CD4-positive, alpha-beta T cell (primary cell): ENCODE measurements around the gene EPM2AIP1. TPM values are rescaled to one million over a fixed set of nuclear protein-coding genes. Genes with fewer than 3 reads are reported as not detected.

Source experiments
- ATAC-seq: fragments of 200-7000 bp; cut with Tn5 transposase; one replicate; pipeline ENCODE4 v1.10.0; 2022; ENCODE audit warnings: mild to moderate bottlenecking; ENCODE audit not compliant: poor library complexity
- CTCF ChIA-PET: fragments of 350-600 bp; sonication (Branson Sonifier 250); formaldehyde crosslinking; loops from one replicate; lab custom pipeline; 2021; ENCODE audit warnings: antibody characterized with exemption, inconsistent platforms; lab: Charles Lee
- POLR2A ChIA-PET: fragments of 350-600 bp; sonication (Branson Sonifier 250); formaldehyde crosslinking; loops from one replicate; lab custom pipeline; 2021; ENCODE audit warnings: antibody characterized with exemption, inconsistent platforms; lab: Charles Lee
- DNase-seq, 14 experiments: peaks; one replicate each; pipeline ENCODE4 v3.0.0-alpha.2; 2013 to 2020; ENCODE audit warnings: mixed read lengths in 2 of 14
- H3K27ac ChIP-seq, 2 donors: one replicate each; pipeline versions ENCODE4 v1.5.1 to v1.7.0; 2013; ENCODE audit warnings: low read length in 2 of 2, low read depth in 1 of 2, mild to moderate bottlenecking in 1 of 2
- H3K27me3 ChIP-seq, 2 experiments: 1 replicate in 1 of 2; 2 replicates in 1 of 2; pipeline versions ENCODE4 v1.6.1 to v1.7.0; 2013; ENCODE audit warnings: low read length in 2 of 2, control low read depth in 1 of 2, mild to moderate bottlenecking in 1 of 2, moderate library complexity in 1 of 2; ENCODE audit not compliant: insufficient read depth in 2 of 2, control insufficient read depth in 1 of 2
- H3K36me3 ChIP-seq: one replicate; pipeline ENCODE4 v1.6.1; 2013; ENCODE audit warnings: low read length, control low read depth; ENCODE audit not compliant: insufficient read depth
- H3K4me1 ChIP-seq: one replicate; pipeline ENCODE4 v1.6.1; 2013; ENCODE audit warnings: low read length, control low read depth; ENCODE audit not compliant: insufficient read depth
- H3K4me3 ChIP-seq: one replicate; pipeline ENCODE4 v1.5.1; 2013; ENCODE audit warnings: mild to moderate bottlenecking, low read length, moderate library complexity
- H3K9me3 ChIP-seq, 2 experiments: 1 replicate in 1 of 2; 2 replicates in 1 of 2; pipeline versions ENCODE4 v1.6.1 to v1.7.0; 2013; ENCODE audit warnings: low read length in 2 of 2, mild to moderate bottlenecking in 2 of 2, control low read depth in 1 of 2, moderate library complexity in 1 of 2; ENCODE audit not compliant: control insufficient read depth in 1 of 2, insufficient read depth in 1 of 2
- H3K27ac Mint-ChIP-seq: one replicate; pipeline ENCODE4 v1.8.0; 2020; ENCODE audit warnings: mixed read lengths
- H3K27me3 Mint-ChIP-seq: one replicate; pipeline ENCODE4 v1.8.0; 2021; ENCODE audit warnings: mixed read lengths
- H3K36me3 Mint-ChIP-seq: one replicate; pipeline ENCODE4 v1.8.0; 2021; ENCODE audit warnings: low read depth, mixed read lengths
- H3K4me1 Mint-ChIP-seq: one replicate; pipeline ENCODE4 v1.8.0; 2021; ENCODE audit warnings: low read depth, mixed read lengths
- H3K4me3 Mint-ChIP-seq: one replicate; pipeline ENCODE4 v1.8.0; 2020; ENCODE audit warnings: mild to moderate bottlenecking, mixed read lengths
- H3K9me3 Mint-ChIP-seq: one replicate; pipeline ENCODE4 v1.8.0; 2020; ENCODE audit warnings: mixed read lengths
- intact Hi-C, 2 experiments: fragments of 100-400 bp; cut with DNase I in 1 of 2; cut with micrococcal nuclease in 1 of 2; formaldehyde crosslinking; loops; one replicate each; pipeline versions ENCODE4 v1.15.1 to v1.9.0; 2023 to 2025; cut with DNase I, micrococcal nuclease
- total RNA-seq, 174 experiments: library from RNA in 2 of 174; stranded (reverse) in 2 of 174; gene quantifications; one replicate each; pipeline ENCODE4 v1.2.3 and lab custom pipeline; 2021 to 2026
- TF ChIP-seq, protein P1 (sequence below): fragments of 200-600 bp; IDR thresholded peaks from one replicate; pipeline ENCODE4 v1.8.0; 2022; ENCODE audit warnings: antibody characterized with exemption, mild to moderate bottlenecking

EPM2AIP1 gene
- total RNA-seq, 2 experiments from 2014 or later: 27.7 to 29.5 TPM

DNA sequence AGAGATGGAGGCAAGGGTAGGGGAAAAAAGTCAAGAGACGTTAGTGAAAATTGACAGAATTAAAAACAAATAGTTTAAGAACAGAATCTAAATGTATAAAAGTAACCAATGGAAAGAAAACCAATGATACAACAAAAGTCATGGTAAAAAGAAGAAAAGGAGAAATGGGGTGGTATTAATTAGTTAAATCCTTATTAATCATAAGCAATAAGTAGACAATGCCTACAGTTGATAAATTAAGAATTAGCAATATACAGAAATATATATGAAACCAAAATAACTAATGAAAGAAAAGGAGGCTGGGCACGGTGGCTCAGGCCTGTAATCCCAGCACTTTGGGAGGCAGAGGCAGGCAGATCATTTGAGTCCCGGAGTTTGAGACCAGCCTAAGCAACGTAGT, 23.8 kb downstream of the EPM2AIP1 start:
- H3K27ac ChIP-seq: no peak overlapping the region
- ChIA-PET CTCF (interaction anchor here (1.3 to 1.5 kb wide), 3 partner anchors 10 to 100 kb away, joined by 4 to 5 read pairs (median 5); partner anchors contain the start of gene EPM2AIP1), POLR2A (interaction anchor here (0.6 to 1.7 kb wide), 3 partner anchors 24 to 161 kb away, joined by 3 to 14 read pairs (median 3); partner anchors contain the start of genes EPM2AIP1, MLH1 and TRANK1)

DNA sequence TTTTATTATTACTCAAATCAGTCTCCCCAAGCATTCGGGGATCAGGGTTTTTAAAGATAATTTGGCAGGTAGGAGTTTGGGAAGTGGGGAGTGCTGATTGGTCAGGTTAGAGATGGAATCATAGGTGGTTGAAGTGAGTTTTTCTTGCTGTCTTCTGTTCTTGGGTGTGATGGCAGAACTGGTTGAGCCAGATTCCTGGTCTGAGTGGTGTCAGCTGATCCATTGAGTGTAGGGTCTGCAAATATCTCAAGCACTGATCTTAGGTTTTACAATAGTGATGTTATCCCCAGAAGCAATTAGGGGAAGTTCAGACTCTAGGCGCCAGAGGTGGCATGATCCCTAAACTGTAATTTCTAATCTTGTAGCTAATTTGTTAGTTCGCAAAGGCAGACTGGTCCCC, 27.5 kb downstream of the EPM2AIP1 start:
- Histone ChIP-seq H3K36me3 (no peaks in the 10 kb centered on the region), H3K4me3 (no peak overlapping the region), H3K27ac (no peak overlapping the region), H3K9me3 (no peaks in the 10 kb centered on the region), H3K4me1 (peaks cover 11% of the 10 kb centered on the region), H3K27me3 (no peaks in the 10 kb centered on the region)
- ChIA-PET POLR2A (no interaction called here), CTCF (no interaction called here)
- no peak overlapping the region for H3K27ac Mint-ChIP-seq
- no peaks in the 10 kb centered on the region for H3K27me3 Mint-ChIP-seq
- no peaks in the 10 kb centered on the region for H3K36me3 Mint-ChIP-seq
- TF ChIP-seq, protein P1, sequence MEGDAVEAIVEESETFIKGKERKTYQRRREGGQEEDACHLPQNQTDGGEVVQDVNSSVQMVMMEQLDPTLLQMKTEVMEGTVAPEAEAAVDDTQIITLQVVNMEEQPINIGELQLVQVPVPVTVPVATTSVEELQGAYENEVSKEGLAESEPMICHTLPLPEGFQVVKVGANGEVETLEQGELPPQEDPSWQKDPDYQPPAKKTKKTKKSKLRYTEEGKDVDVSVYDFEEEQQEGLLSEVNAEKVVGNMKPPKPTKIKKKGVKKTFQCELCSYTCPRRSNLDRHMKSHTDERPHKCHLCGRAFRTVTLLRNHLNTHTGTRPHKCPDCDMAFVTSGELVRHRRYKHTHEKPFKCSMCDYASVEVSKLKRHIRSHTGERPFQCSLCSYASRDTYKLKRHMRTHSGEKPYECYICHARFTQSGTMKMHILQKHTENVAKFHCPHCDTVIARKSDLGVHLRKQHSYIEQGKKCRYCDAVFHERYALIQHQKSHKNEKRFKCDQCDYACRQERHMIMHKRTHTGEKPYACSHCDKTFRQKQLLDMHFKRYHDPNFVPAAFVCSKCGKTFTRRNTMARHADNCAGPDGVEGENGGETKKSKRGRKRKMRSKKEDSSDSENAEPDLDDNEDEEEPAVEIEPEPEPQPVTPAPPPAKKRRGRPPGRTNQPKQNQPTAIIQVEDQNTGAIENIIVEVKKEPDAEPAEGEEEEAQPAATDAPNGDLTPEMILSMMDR: no peak
- peaks cover 15% of the 10 kb centered on the region for H3K4me1 Mint-ChIP-seq
- H3K4me3 Mint-ChIP-seq: no peak overlapping the region
- H3K9me3 Mint-ChIP-seq: no peaks in the 10 kb centered on the region
- intact Hi-C loops: no loop called here
- ATAC-seq (no peak), DNase-seq (no peak)

More for the DNA sequence above, 23.8 kb downstream of the EPM2AIP1 start:
- Histone ChIP-seq H3K27me3 (no peaks in the 10 kb centered on the region), H3K4me1 (peaks cover 18% of the 10 kb centered on the region), H3K9me3 (no peaks in the 10 kb centered on the region), H3K36me3 (no peaks in the 10 kb centered on the region), H3K4me3 (no peak overlapping the region)
- intact Hi-C loops: no loop called here
- H3K4me3 Mint-ChIP-seq: no peak overlapping the region
- no peaks in the 10 kb centered on the region for H3K9me3 Mint-ChIP-seq
- H3K36me3 Mint-ChIP-seq: no peaks in the 10 kb centered on the region
- ATAC-seq: no peak
- peaks cover 20% of the 10 kb centered on the region for H3K4me1 Mint-ChIP-seq
- TF ChIP-seq, protein P1: no peak
- H3K27ac Mint-ChIP-seq: peak overlapping the region; percentile 22
- no peak for DNase-seq
- no peaks in the 10 kb centered on the region for H3K27me3 Mint-ChIP-seq

DNA sequence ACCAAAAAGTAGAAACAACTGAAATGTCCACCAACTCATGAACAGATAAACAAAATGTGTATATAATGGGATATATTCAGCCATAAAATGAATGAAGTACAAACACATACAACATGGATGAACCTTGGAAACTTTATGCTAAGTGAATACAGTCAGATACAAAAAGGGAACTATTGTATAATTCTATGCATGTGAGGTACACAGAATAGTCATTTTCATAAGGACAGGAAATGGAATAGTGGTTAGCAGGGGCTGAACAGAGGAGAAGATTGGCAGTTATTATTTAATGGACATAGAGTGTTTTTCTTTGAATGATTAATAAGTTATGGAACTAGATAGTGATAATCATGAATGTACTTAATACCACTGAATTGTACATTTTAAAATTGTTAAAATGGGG, 28.1 kb downstream of the EPM2AIP1 start:
- no peak overlapping the region for H3K27ac ChIP-seq
- H3K9me3 ChIP-seq: no peaks in the 10 kb centered on the region
- no peaks in the 10 kb centered on the region for H3K9me3 Mint-ChIP-seq
- DNase-seq: no peak
- H3K36me3 Mint-ChIP-seq: no peaks in the 10 kb centered on the region
- ATAC-seq: no peak
- ChIA-PET CTCF (no interaction called here), POLR2A (no interaction called here)
- H3K36me3 ChIP-seq: no peaks in the 10 kb centered on the region
- H3K27ac Mint-ChIP-seq: no peak overlapping the region
- H3K4me1 ChIP-seq: peaks cover 6% of the 10 kb centered on the region
- H3K4me3 Mint-ChIP-seq: no peak overlapping the region
- TF ChIP-seq, protein P1: no peak
- intact Hi-C loops: no loop called here
- no peaks in the 10 kb centered on the region for H3K27me3 ChIP-seq
- H3K27me3 Mint-ChIP-seq: no peaks in the 10 kb centered on the region
- H3K4me1 Mint-ChIP-seq: peaks cover 11% of the 10 kb centered on the region
- no peak overlapping the region for H3K4me3 ChIP-seq
